ENCODE measurements around the gene BTD.

GRCh38 chr3:15649341-15649740, 47.8 kb downstream of the BTD start:
- TF ChIP-seq CTCF (IDR thresholded peaks at IDR 0.05; ENCODE audit: low read length) (no peak), EZH2 (IDR thresholded peaks at IDR 0.05; ENCODE audit: borderline replicate concordance, low read length) (no peak)

All from OCI-LY1 (cell line).